Measurements from ENCODE around the gene DYNC2LI1. TPM values are rescaled to one million over a fixed set of nuclear protein-coding genes. Genes with fewer than 3 reads are reported as not detected.

Gene DYNC2LI1
- total RNA-seq, 2 experiments from 2014 or later, result 4.0 to 5.1 TPM

- POLR2A ChIA-PET, result no interaction called here
- CTCF ChIA-PET, result interaction anchor here (0.6 kb wide), 2 partner anchors 110 to 114 kb away, joined by 3 to 4 read pairs; no protein-coding TSS in a partner anchor
- Mint-ChIP-seq H3K27me3 (no peaks in the 10 kb centered on the region), H3K4me1 (no peaks in the 10 kb centered on the region), H3K4me3 (no peak overlapping the region), H3K27ac (no peak overlapping the region), H3K36me3 (ENCODE audit: low read depth) (no peaks in the 10 kb centered on the region), H3K9me3 (no peaks in the 10 kb centered on the region)
- no peak for DNase-seq
Measured at GRCh38 chr2:43806719-43807031, 32.8 kb downstream of the DYNC2LI1 start.

DNA sequence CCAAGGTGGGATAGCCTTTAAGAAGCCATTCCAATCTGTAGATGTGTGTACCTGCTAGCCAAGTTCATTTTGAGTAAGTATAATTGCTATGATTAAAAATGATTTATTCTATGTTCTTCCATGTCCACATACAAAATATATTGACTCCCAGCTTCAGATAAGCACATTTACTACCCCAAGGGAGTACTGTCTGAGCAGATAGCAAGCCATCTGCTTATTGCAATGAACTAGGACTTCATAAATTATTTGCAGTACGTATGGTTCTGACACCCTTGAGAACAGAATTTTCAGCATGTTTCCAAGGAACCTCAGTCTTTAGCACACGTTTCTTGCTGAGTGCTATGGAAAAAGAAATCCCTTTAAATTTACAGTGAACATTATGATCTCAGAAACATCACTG is 36.6 kb downstream of the DYNC2LI1 start:
- ChIA-PET CTCF (no interaction called here), POLR2A (no interaction called here)
- no peaks in the 10 kb centered on the region for H3K27me3 Mint-ChIP-seq
- no peaks in the 10 kb centered on the region for H3K9me3 Mint-ChIP-seq
- no peak overlapping the region for H3K4me3 Mint-ChIP-seq
- H3K27ac Mint-ChIP-seq, result no peak overlapping the region
- no peaks in the 10 kb centered on the region for H3K36me3 Mint-ChIP-seq (ENCODE audit: low read depth)
- no peak for DNase-seq
- H3K4me1 Mint-ChIP-seq, result no peaks in the 10 kb centered on the region

GRCh38 chr2:43810888-43811287 is 37.0 kb downstream of the DYNC2LI1 start:
- Mint-ChIP-seq H3K4me3 (no peak overlapping the region), H3K9me3 (no peaks in the 10 kb centered on the region), H3K36me3 (ENCODE audit: low read depth) (no peaks in the 10 kb centered on the region), H3K27ac (no peak overlapping the region), H3K27me3 (no peaks in the 10 kb centered on the region), H3K4me1 (no peaks in the 10 kb centered on the region)
- no peak for DNase-seq
- CTCF ChIA-PET, result no interaction called here
- POLR2A ChIA-PET, result no interaction called here

GRCh38 chr2:43812006-43812405 is 38.2 kb downstream of the DYNC2LI1 start:
- POLR2A ChIA-PET, result no interaction called here
- DNase-seq, result no peak
- H3K9me3 Mint-ChIP-seq, result no peaks in the 10 kb centered on the region
- CTCF ChIA-PET, result interaction anchor here (0.7 kb wide), 1 partner anchor 63 kb away, joined by 4 read pairs; no protein-coding TSS in a partner anchor
- H3K36me3 Mint-ChIP-seq (ENCODE audit: low read depth), result no peaks in the 10 kb centered on the region
- no peaks in the 10 kb centered on the region for H3K27me3 Mint-ChIP-seq
- H3K4me1 Mint-ChIP-seq, result no peaks in the 10 kb centered on the region
- H3K4me3 Mint-ChIP-seq, result no peak overlapping the region
- no peak overlapping the region for H3K27ac Mint-ChIP-seq

- Mint-ChIP-seq H3K4me1 (no peaks in the 10 kb centered on the region), H3K27ac (no peak overlapping the region), H3K9me3 (no peaks in the 10 kb centered on the region), H3K36me3 (ENCODE audit: low read depth) (no peaks in the 10 kb centered on the region), H3K4me3 (no peak overlapping the region), H3K27me3 (no peaks in the 10 kb centered on the region)
- ChIA-PET CTCF (no interaction called here), POLR2A (no interaction called here)
- no peak for DNase-seq
Measured at GRCh38 chr2:43812947-43813346, 39.1 kb downstream of the DYNC2LI1 start.

DNA sequence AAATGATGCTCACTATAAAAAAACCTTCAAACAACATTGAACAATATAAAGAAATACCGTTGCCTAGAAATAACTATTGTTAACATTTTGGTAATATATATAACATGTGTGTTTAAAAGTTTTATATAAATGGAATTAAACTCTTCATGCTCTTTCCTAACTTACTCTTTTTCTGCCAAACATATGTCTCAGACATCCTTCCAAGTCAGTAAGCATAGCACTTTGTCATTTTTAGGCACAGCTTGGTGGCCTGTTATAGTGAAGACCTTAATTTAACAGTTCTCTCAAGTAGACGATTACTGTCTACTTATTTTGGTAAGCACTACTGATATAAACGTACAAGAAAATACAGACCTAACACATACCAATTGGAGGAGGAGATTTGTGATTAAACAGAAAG is 40.9 kb downstream of the DYNC2LI1 start:
- ChIA-PET POLR2A (no interaction called here), CTCF (no interaction called here)
- no peaks in the 10 kb centered on the region for H3K27me3 Mint-ChIP-seq
- no peaks in the 10 kb centered on the region for H3K9me3 Mint-ChIP-seq
- H3K27ac Mint-ChIP-seq, result no peak overlapping the region
- no peak overlapping the region for H3K4me3 Mint-ChIP-seq
- H3K36me3 Mint-ChIP-seq (ENCODE audit: low read depth), result no peaks in the 10 kb centered on the region
- DNase-seq, result no peak
- no peaks in the 10 kb centered on the region for H3K4me1 Mint-ChIP-seq

GRCh38 chr2:43818761-43819160 is 44.9 kb downstream of the DYNC2LI1 start:
- ChIA-PET CTCF (no interaction called here), POLR2A (no interaction called here)
- Mint-ChIP-seq H3K9me3 (no peaks in the 10 kb centered on the region), H3K4me1 (no peaks in the 10 kb centered on the region), H3K36me3 (ENCODE audit: low read depth) (no peaks in the 10 kb centered on the region), H3K4me3 (no peak overlapping the region), H3K27me3 (peaks cover 8% of the 10 kb centered on the region), H3K27ac (no peak overlapping the region)
- DNase-seq, result no peak

- peaks cover 9% of the 10 kb centered on the region for H3K27me3 Mint-ChIP-seq
- CTCF ChIA-PET, result no interaction called here
- POLR2A ChIA-PET, result no interaction called here
- no peaks in the 10 kb centered on the region for H3K36me3 Mint-ChIP-seq (ENCODE audit: low read depth)
- no peak overlapping the region for H3K4me3 Mint-ChIP-seq
- no peaks in the 10 kb centered on the region for H3K4me1 Mint-ChIP-seq
- no peak for DNase-seq
- no peak overlapping the region for H3K27ac Mint-ChIP-seq
- no peaks in the 10 kb centered on the region for H3K9me3 Mint-ChIP-seq
Measured at GRCh38 chr2:43819491-43820163, 45.8 kb downstream of the DYNC2LI1 start.

- Mint-ChIP-seq H3K9me3 (no peaks in the 10 kb centered on the region), H3K36me3 (ENCODE audit: low read depth) (no peaks in the 10 kb centered on the region), H3K4me1 (no peaks in the 10 kb centered on the region), H3K4me3 (no peak overlapping the region), H3K27me3 (peaks cover 14% of the 10 kb centered on the region), H3K27ac (no peak overlapping the region)
- CTCF ChIA-PET, result interaction anchor here (0.6 kb wide), 1 partner anchor 33 kb away, joined by 3 read pairs; no protein-coding TSS in a partner anchor
- DNase-seq, result no peak
- POLR2A ChIA-PET, result no interaction called here
Measured at GRCh38 chr2:43822839-43823238, 49.0 kb downstream of the DYNC2LI1 start.

- Mint-ChIP-seq H3K36me3 (ENCODE audit: low read depth) (no peaks in the 10 kb centered on the region), H3K9me3 (no peaks in the 10 kb centered on the region), H3K4me1 (no peaks in the 10 kb centered on the region), H3K4me3 (no peak overlapping the region), H3K27ac (no peak overlapping the region), H3K27me3 (peaks cover 14% of the 10 kb centered on the region)
- POLR2A ChIA-PET, result no interaction called here
- no peak for DNase-seq
- CTCF ChIA-PET, result no interaction called here
Measured at GRCh38 chr2:43823751-43824150, 49.9 kb downstream of the DYNC2LI1 start.

DNA sequence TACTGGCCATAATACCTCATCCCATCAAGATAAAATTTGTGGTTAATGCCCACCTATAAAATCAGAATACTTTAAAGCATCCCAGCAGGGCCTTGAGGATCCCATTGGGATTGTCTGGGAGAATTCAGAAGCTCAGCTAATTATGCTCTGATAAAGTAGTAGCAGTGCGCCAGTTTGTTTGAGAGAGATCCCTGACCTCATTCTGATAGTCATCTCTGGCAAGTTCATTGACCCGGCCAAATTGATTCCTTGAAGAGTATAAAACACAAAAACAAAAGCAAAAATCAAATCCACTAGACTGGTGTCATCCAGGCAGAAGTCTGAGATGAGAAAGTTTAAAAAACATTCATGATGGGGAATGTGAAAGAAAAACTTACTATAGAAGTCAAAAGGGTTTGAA is 50.7 kb downstream of the DYNC2LI1 start:
- Mint-ChIP-seq H3K9me3 (no peaks in the 10 kb centered on the region), H3K27me3 (peaks cover 16% of the 10 kb centered on the region), H3K4me1 (no peaks in the 10 kb centered on the region), H3K36me3 (ENCODE audit: low read depth) (no peaks in the 10 kb centered on the region), H3K4me3 (no peak overlapping the region), H3K27ac (no peak overlapping the region)
- no peak for DNase-seq
- CTCF ChIA-PET, result no interaction called here
- POLR2A ChIA-PET, result no interaction called here

GRCh38 chr2:43824951-43825493 is 51.2 kb downstream of the DYNC2LI1 start:
- CTCF ChIA-PET, result no interaction called here
- POLR2A ChIA-PET, result no interaction called here
- DNase-seq, result no peak
- no peak overlapping the region for H3K4me3 Mint-ChIP-seq
- no peak overlapping the region for H3K27ac Mint-ChIP-seq
- H3K9me3 Mint-ChIP-seq, result no peaks in the 10 kb centered on the region
- peaks cover 20% of the 10 kb centered on the region for H3K27me3 Mint-ChIP-seq
- no peaks in the 10 kb centered on the region for H3K36me3 Mint-ChIP-seq (ENCODE audit: low read depth)
- H3K4me1 Mint-ChIP-seq, result no peaks in the 10 kb centered on the region

- no peaks in the 10 kb centered on the region for H3K9me3 Mint-ChIP-seq
- H3K27ac Mint-ChIP-seq, result no peak overlapping the region
- H3K27me3 Mint-ChIP-seq, result peaks cover 29% of the 10 kb centered on the region
- CTCF ChIA-PET, result interaction anchor here (0.6 to 1.5 kb wide), 2 partner anchors 19 to 1205 kb away, joined by 3 to 4 read pairs; no protein-coding TSS in a partner anchor
- no peak for DNase-seq
- POLR2A ChIA-PET, result no interaction called here
- no peaks in the 10 kb centered on the region for H3K4me1 Mint-ChIP-seq
- H3K36me3 Mint-ChIP-seq (ENCODE audit: low read depth), result no peaks in the 10 kb centered on the region
- H3K4me3 Mint-ChIP-seq, result no peak overlapping the region
Measured at GRCh38 chr2:43825841-43826240, 52.0 kb downstream of the DYNC2LI1 start.

Measured in activated CD4-positive, alpha-beta T cell treated with anti-CD3 and anti-CD28 coated beads, Interleukin-2, amount 10 ng/mL, durations not matched to agents 7 days and 5 days (primary cell).